ENCODE data around the gene RASL12.
"Not testable (repeated sequence)": the region's sequence is repeated elsewhere in the genome, so short reads cannot be mapped to it uniquely, and the experiment has no call there.

RASL12 gene

DNA sequence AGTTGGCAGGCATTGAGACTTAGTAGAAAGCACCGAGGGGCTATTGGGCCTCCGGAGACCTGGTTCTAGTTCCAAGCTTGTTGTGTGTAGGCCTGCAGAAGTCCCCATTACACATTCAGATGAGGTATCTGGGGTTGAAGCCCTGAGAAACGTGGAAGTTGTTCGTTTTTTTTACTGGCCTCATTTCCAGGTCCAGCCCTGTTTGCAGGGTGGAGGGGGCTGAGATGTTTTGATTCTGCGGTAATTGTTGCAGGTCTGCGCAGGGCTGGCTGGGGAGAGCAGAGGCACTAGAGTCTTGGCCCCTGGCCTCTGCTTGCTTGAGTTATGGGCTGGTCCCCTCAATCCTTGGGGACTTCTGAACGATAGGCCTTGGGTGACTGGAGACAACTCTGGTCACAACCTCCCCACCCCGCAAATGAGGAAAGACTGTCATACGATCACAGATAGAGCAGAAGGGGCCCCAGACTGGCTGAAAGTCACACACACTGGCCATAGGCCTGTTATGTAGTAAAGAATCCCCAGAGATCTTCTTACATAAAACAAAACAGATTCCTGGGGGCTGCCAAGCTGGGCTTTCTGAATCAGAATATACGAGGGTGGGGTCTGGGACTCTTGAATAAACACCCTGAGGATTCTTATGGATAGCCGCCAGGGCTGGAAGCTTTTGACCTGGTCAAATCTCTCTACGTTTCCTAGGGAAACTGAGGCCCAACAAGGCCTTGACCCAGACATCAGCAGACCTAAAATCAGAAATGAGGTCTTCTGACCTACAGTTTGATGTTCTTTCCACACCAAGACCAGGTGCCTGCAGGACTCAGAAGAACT lies 24.4 kb upstream of the RASL12 start:
- DNase-seq: no peak

DNA sequence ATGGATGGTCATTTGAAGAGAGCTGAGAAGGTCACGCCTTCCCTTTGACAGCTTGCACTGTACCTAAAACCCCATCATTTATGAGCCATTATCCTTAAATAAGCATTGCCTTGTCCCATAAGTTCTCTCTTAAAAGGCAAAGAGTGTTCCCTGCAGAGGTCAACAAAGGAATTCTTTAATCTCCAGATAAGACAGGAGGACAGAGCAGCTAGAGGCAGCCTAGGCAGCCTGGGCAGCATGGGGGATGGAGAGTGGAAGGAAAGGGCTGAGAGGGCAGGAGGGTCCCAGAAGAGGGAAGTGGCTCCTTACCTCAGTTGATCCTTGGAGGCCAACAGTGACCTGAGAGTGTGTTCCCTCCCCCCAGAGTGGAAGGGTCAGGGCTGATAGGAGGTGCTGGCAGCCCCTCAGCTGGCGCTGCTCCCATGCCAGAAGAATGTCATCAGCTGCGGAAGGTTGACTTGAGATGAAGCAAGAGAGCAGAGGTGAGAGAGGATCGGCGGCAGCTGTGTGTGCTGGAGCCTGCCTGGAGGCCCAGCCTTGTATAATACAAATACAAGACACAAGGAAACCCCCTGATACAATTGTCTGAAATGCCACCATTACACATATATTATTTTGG lies 21.5 kb upstream of the RASL12 start:
- peak in 1 of 2 experiments; percentile 9 for DNase-seq

DNA sequence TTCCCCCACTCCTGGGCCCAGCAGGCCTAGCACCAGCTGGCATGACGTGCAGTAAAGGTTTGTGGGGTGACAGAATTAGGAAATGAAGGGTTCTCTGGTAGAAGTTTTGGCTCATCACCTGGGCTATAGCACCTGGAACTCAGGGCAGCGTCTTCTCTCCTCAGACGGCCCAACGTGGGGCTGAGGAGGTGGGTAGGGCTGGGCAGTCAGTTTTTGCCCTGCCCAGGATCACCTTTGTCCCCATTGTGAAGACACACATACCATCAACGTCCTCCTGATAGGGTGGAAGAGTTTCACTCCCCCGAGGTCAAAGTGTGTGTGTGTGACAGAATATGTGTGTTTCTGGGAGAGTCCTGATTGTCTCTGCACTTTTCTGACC lies 20.8 kb upstream of the RASL12 start:
- no peak for DNase-seq

DNA sequence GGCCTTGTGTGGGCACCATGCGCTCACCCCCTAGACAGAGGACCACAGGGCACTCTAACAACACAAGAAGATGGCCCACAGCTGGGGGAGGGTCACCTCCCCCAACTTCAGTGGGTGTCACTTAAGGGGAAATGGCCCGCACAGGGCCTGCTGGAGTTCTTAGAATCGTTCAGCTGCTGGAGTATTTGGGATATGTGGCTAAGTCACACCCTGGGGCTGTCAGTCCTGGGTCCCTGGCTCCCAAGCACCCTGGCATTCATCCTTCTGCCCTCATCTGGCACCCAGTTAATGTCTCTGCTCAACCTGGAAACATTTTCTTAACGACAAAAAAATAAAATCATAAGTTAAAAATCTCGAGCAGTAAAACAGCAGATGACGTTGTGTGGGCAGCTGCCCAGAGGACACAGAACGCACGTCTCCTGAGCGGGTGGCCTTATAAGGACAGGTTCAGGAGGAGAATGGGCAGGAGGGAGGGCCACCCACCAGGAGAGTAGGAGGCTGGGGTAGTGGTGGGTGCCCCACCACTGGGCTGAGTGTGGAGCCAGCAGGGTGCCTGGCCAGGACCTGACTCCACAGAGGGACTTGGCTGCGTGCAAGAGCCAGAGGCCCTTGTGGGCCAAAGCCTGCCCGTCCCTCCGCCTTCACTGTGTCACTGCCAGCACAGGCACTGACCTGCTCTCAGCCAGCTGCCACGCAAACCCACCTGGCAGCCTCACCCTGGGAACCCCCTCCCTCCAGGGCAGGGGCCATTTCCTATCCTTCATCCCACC lies 20.3 kb upstream of the RASL12 start:
- peak; percentile 48 to 59 for DNase-seq

DNA sequence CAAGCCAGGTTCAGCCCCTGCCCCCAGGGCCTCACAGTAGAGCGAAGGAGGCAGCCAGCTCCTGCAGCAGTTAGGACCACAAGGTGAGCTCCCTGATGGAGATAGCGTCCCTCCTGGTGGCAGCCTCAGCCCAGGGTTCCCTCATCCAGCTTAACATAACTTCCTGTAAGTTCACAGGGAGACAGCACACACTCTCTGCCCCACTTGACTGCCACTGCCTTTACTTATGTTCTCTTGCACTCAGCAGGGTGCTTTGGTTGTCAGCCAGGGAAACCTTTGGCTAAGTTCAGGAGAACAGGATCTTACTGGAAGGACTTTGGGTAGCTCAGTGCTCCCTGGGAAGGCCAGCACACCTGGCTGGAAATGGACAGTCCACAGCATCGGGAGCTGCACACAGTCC lies 19.6 kb upstream of the RASL12 start:
- no peak for DNase-seq

DNA sequence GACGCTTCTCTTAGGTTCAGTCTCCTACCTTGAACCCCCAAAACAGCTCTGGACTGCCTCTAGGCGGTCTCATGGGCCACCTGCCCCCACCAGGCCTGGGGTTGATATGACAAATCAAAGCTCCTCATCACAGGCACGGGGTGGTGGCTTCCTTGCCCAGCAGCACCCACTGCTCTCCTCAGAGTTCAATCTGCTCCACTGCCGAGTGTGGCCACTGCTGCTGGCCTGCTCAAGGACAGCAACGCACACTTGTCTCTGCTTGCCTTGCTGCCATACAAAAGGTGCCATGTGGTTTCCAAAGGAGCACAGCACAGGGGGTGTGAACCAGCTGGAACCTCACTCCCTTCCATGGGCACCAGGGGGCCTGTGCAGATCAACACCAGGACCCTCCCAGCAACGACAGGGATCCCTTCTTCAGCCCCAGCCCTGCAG lies 18.9 kb upstream of the RASL12 start:
- DNase-seq: peak in 1 of 2 experiments; percentile 19

DNA sequence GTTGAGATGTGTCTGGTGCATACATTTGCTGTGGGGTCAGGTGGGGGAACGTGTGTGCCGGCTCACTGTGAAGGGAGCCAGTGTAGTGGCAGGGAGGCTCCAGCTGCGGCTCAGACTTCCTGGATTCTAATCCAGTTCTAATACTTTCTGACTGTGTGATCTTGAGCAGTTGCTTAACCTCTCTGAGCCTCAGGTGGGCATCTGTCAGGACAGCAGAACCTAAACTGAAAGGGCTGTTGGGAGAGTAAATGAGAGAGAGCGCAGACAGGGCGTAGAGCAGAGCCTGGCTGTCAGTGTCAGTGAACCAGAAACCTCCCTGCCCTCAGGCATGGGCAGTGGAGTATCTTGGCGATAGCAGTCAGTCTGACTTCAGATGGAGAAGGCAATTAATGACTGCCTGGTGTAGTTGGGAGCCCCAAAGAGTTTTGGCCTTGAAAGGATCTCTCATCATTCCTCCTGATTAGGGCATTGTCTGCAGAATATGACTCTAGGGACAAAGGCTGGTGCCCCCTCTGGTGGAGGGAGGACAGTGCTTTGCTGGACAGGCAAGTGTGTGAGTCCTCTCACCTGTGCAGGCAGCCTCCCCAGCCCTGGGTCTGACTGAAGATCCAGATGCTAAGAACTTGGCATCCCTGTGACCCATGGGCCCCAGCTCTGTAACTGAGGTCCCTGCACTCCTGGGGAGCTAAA lies 18.3 kb upstream of the RASL12 start:
- DNase-seq: peak; percentile 46 to 62

DNA sequence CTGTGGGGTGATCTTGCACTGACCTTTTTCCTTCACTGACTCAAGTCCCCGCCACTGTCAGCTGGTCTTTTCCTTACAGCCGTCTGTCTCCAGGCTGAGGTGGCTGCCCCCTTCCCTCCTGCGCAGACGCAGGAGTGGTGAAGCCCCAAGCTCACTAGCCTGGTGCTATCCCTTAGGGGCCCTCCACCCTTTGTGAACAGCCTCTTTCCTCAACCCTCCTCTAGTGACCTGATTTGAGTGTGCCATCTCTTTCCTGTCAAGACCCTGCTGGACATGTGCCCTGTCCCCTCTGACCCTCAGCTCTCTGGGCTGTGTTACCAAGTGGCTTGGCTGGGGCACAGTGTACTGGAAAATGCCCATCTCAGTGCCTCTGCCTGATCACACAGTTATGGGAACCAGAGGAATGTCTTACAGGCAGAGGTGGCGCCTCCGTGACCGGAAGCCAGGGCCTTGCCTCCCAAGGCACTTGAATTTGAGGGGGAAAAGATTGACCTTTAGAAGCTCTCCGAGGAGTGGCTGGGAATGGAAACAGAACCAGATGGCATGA lies 17.5 kb upstream of the RASL12 start:
- no peak for DNase-seq

DNA sequence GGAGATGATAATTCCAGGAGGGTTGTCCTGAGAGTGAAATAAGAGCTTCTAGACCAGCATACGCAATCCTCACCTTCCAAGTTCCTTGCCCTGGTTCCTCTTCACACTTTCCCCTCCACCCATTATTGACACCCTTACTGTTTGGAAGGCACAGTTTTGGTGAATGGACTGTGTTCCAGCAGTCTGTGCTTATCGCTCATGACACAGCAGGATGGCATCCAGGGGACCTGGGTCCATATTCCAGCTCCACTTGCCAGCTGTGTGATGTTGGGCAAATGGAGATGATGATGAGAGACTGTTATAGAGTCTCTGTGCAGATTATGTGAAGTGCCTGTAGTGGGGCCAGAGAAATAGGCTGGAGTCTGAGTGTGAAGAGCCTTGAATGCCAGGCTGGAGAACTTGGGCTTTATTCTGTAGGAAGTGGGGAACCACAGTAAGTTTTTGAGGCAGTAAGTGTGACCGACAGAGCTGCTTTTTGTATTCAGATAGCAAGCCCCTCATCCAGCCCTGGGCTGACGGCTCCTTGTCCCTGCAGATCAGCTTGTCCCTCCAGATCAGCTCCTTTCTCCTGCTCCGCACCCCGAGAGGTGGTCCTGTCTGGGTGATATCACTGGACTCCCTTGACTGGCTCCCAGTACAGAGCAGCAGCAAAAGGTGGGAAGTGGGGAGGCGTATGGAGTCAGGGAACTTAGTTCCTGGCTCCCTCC lies 16.9 kb upstream of the RASL12 start:
- no peak for DNase-seq

DNA sequence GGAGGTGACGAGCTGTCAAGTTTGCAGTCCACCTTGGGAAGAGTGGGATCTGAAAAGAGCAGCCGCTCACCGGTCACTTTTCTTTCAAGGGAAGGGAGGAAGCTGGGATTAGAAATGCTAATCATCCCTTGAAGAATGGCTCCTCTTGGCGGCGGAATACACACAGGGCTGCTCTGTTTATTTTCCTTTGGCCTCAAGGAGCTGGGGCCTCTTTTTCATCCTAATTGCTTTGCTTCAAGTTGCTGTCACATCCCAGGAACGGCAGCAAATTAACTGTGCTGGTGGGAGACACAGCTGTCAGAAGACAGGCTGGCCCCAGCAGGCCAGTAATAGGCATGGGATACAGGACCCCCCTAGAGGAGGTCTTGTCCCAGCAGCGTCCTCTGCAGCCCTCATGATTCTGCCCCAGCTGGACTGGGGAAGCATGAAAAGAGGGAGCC lies 15.5 kb upstream of the RASL12 start:
- no peak for DNase-seq

DNA sequence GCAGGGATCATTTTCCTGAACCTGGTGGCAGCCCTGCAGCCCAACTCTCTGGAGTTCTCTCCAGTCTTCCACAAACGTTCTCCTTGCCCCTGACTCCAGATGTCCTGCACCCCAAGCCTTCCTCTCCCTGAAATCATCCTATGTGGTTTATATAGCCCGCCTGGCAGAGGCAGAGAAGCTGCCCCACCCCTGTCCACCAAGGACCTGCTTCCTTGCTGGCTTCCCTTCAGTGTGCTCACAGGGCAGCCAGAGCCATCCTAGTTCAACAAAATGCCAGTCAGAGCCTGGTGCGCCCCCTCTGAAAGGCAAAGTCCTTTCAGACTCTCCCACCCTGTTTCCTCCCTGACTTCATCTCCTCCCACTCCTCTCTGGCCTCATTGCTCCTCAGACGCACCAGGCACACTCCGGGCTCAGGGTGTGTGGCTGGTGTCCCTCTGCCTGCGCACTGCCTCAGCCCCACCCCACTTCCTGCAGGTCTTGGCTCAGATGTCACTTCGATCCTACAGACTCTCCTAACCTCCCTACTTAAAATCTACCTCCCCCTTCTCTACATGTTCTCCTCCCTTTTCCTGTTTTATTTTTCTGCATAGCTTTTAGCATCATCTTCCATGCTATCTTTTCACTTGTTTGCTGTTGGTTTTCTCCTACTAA lies 14.6 kb upstream of the RASL12 start:
- peak in 1 of 2 experiments; percentile 28 for DNase-seq

DNA sequence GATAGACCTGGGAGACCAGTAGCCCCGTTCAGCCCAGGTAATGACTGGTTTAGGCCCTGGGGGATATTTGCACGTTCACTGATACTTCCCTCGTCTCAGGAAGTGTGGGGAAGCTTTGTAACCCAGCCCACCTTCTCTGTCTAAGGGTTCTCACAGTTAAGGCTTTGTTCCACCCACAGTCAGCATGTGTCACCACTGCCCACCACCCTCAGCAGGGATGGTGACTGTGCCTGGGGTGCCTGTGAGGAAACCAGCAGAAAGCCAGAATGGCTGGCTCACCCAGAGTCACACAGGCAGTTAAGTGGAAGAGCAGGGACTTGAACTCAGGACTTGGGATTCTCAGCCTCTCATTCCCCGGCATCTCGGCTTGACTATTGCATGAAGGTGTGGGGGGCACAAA lies 14.0 kb upstream of the RASL12 start:
- no peak for DNase-seq

DNA sequence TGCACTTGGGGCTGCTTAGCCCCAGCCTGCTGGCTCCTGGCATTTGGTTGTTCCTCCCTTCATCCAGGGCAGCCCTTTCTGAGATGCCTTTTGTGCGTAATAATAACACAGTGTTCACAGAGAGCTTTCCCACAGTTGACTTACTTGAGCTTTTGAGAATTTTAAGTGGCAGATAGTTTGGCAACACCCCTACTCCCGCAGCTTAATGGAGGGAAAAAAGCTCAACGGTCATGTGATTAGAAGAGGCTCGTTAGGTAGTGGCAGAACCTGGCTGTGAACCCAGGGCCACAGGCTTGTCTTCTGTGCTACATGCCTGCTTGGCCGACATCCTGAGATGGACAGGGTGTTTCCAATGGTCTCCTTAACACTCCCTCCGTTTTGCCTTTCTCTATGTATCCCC lies 13.5 kb upstream of the RASL12 start:
- no peak for DNase-seq

DNA sequence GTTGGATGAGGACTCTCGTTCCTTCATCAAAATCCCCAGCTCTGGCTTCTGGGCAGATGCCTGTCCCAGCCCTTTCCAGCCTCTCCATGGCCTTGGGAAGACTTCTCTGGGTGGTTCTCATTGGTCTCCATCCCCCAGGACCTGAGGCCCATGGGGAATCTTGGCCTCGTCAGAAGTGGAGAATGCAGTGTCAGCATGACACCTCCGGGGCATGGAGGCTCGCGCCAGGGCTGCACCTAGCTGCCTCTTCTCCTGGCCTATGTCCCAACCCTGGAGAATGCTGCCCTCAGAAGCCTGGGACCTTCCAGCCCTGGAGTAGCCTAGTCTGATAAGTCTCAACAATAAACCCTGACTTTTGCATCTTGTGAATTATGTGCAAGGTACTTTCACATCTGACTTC lies 11.8 kb upstream of the RASL12 start:
- no peak for DNase-seq

DNA sequence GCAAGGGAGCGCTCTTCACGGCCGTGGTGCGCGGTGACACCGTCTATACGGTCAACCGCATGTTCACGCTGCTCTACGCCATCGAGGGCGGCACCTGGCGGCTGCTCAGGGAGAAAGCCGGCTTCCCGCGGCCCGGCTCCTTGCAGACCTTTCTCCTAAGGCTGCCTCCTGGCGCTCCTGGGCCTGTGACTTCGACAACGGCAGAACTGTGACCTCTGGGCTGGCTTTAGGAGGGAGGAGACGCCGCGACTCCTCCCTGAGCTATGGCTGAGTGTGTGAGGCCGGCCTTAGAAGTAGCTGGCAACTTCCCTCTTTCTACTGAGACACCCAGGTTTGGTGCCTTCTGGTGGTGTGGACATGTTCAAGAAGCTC lies 10.2 kb upstream of the RASL12 start:
- DNase-seq: no peak

DNA sequence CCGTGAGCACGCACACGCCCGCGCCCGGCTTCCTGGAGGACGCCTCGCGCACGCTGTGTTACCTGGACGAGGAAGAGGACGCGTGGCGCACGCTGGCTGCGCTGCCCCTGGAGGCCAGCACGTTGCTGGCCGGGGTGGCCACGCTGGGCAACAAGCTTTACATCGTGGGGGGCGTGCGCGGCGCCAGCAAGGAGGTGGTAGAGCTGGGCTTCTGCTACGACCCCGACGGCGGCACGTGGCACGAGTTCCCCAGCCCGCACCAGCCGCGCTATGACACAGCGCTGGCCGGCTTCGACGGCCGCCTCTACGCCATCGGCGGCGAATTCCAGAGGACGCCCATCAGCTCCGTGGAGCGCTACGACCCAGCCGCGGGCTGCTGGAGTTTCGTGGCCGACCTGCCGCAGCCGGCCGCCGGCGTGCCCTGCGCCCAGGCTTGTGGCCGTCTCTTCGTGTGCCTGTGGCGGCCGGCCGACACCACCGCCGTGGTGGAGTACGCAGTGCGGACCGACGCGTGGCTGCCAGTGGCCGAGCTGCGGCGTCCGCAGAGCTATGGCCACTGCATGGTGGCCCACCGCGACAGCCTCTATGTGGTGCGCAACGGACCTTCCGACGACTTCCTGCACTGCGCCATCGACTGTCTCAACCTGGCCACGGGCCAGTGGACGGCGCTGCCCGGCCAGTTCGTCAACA lies 9.6 kb upstream of the RASL12 start:
- no peak for DNase-seq

DNA sequence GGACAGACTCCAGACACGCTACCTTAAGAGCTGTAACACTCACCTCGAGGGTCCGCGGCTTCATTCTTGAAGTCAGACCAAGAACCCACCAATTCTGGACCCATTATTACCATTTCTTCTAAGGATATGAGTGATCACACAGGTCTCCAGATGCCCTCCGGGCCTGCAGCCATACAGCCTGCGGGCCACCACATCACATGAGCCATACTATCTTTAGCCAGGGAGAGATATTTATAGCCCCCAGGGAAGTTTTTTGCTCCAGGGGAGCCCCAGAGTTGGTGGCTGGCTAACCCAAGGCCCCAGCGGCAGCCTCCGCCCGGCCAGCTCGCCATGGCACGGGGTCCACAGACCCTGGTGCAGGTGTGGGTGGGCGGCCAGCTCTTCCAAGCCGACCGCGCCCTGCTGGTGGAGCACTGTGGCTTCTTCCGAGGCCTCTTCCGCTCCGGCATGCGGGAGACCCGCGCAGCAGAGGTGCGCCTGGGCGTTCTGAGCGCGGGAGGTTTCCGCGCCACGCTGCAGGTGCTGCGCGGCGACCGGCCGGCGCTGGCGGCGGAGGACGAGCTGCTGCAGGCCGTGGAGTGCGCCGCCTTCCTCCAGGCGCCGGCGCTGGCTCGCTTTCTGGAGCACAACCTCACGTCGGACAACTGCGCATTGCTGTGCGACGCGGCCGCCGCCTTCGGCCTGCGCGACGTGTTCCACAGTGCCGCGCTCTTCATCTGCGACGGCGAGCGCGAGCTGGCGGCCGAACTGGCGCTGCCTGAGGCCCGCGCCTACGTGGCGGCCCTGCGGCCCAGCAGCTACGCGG lies 8.9 kb upstream of the RASL12 start, which contains the start of gene KBTBD13:
Gene KBTBD13, plus strand, starts transcription at position 261 of the 805 bp plus-strand sequence. Its CDS starts 70 bp downstream, at position 331.
- no peak for DNase-seq

DNA sequence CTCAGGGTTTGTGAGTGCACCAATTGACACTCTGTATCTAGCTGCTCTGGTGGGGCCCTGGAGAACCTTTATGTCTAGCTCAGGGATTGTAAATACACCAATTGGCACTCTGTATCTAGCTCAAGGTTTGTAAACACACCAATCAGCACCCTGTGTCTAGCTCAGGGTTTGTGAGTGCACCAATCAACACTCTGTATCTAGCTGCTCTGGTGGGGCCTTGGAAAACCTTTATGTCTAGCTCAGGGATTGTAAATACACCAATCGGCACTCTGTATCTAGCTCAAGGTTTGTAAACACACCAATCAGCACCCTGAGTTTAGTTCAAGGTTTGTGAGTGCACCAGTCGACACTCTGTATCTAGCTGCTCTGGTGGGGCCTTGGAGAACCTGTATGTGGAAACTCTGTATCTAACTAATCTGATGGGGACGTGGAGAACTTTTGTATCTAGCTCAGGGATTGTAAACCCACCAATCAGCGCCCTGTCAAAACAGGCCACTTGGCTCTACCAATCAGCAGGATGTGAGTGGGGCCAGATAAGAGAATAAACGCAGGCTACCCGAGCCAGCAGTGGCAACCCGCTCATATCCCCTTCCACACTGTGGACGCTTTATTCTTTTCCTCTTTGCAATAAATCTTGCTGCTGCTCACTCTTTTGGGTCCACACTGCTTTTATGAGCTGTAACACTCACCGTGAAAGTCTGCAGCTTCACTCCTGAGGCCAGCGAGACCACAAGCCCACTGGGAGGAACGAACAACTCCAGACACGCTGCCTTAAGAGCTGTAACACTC lies 8.0 kb upstream of the RASL12 start:
- not testable (repeated sequence) for DNase-seq

DNA sequence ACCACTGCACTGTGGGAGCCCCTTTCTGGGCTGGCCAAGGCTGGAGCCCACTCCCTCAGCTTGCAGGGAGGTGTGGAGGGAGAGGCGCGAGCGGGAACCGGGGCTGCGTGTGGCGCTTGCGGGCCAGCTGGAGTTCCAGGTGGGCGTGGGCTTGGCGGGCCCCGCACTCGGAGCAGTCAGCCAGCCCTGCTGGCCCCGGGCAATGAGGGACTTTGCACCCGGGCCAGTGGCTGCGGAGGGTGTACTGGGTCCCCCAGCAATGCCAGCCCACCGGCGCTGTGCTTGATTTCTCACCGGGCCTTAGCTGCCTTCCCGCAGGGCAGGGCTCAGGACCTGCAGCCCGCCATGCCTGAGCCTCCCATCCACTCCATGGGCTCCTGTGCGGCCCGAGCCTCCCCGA lies 7.2 kb upstream of the RASL12 start:
- not testable (repeated sequence) for DNase-seq
